HL-60 (cell line): ENCODE results near the gene C22orf39.

Source experiments
- CTCF ChIP-seq: IDR thresholded peaks from one replicate; pipeline ENCODE4 v1.5.1; 2011; ENCODE audit warnings: low read length, control low read depth, inconsistent platforms; ENCODE audit not compliant: insufficient read depth
- GABPA ChIP-seq: IDR thresholded peaks from 2 replicates; pipeline ENCODE4 v1.6.1; 2012; ENCODE audit warnings: low read depth
- POLR2AphosphoS5 ChIP-seq: IDR thresholded peaks from 2 replicates; pipeline ENCODE4 v1.6.1; 2012; ENCODE audit warnings: low read depth
- REST ChIP-seq: IDR thresholded peaks from 2 replicates; pipeline ENCODE4 v1.6.1; 2012; ENCODE audit warnings: low read depth; ENCODE audit not compliant: insufficient replicate concordance
- SPI1 ChIP-seq: IDR thresholded peaks from 2 replicates; pipeline ENCODE4 v1.6.1; 2012; ENCODE audit warnings: low read depth, mild to moderate bottlenecking, borderline replicate concordance

GRCh38 chr22:19463491-19464469 is 16.3 kb upstream of the C22orf39 start:
- TF ChIP-seq CTCF (no peak), POLR2AphosphoS5 (no peak), REST (no peak), GABPA (no peak), SPI1 (no peak)
